Vagina (tissue), 2 donors: ENCODE measurements around the gene CACNA1C.

ENCODE experiments used
- CTCF ChIP-seq, 3 experiments: fragments of 450-650 bp in 2 of 3; fragments of 200-600 bp in 1 of 3; sonication (generic) in 1 of 3; IDR thresholded peaks; one replicate each; pipeline ENCODE4 v1.5.1; 2017 to 2019; ENCODE audit warnings: antibody characterized with exemption in 3 of 3, mild to moderate bottlenecking in 2 of 3, moderate library complexity in 2 of 3
- POLR2A ChIP-seq, 2 donors: fragments of 450-650 bp; IDR thresholded peaks; one replicate each; pipeline ENCODE4 v1.6.1; 2017; ENCODE audit warnings: antibody characterized with exemption in 2 of 2, mild to moderate bottlenecking in 2 of 2, moderate library complexity in 2 of 2
- POLR2AphosphoS5 ChIP-seq, 2 donors: sonication (generic); formaldehyde crosslinking; IDR thresholded peaks; one replicate each; pipeline ENCODE4 v1.9.0; 2017; ENCODE audit warnings: antibody characterized with exemption in 2 of 2, mild to moderate bottlenecking in 2 of 2, low read depth in 1 of 2; ENCODE audit not compliant: insufficient read depth in 1 of 2

GRCh38 chr12:2239381-2239871 lies 186.6 kb downstream of the CACNA1C start:
- TF ChIP-seq CTCF (IDR thresholded peaks at IDR 0.05) (no peak), POLR2A (IDR thresholded peaks at IDR 0.05) (no peak), POLR2AphosphoS5 (IDR thresholded peaks at IDR 0.05; ENCODE audit: insufficient read depth in 1 of 2, low read depth in 1 of 2) (peak in 1 of 2 donors; percentile 31)
